Transverse colon (tissue), 4 donors: ENCODE results near the gene SCNN1A.

Experiments used
- EP300 ChIP-seq: sonication (generic); formaldehyde crosslinking; IDR thresholded peaks from one replicate; pipeline ENCODE4 v1.6.1; 2017; ENCODE audit warnings: antibody characterized with exemption, low read depth
- POLR2A ChIP-seq: fragments of 450-650 bp; IDR thresholded peaks from one replicate; pipeline ENCODE4 v1.6.1; 2016; ENCODE audit warnings: antibody characterized with exemption, mild to moderate bottlenecking, moderate library complexity
- POLR2AphosphoS5 ChIP-seq, 3 donors: sonication (generic); formaldehyde crosslinking; IDR thresholded peaks; one replicate each; pipeline ENCODE4 v1.6.1; 2016; ENCODE audit warnings: antibody characterized with exemption in 3 of 3
- TF ChIP-seq, protein P1 (sequence below), 5 experiments: fragments of 200-600 bp in 3 of 5; fragments of 450-650 bp in 2 of 5; sonication (generic) in 3 of 5; IDR thresholded peaks; 1 replicate in 2 of 5; 2 replicates in 3 of 5; pipeline ENCODE4 v1.5.1; 2016 to 2017; ENCODE audit warnings: antibody characterized with exemption in 5 of 5, inconsistent platforms in 3 of 5, mild to moderate bottlenecking in 2 of 5, moderate library complexity in 1 of 5

DNA sequence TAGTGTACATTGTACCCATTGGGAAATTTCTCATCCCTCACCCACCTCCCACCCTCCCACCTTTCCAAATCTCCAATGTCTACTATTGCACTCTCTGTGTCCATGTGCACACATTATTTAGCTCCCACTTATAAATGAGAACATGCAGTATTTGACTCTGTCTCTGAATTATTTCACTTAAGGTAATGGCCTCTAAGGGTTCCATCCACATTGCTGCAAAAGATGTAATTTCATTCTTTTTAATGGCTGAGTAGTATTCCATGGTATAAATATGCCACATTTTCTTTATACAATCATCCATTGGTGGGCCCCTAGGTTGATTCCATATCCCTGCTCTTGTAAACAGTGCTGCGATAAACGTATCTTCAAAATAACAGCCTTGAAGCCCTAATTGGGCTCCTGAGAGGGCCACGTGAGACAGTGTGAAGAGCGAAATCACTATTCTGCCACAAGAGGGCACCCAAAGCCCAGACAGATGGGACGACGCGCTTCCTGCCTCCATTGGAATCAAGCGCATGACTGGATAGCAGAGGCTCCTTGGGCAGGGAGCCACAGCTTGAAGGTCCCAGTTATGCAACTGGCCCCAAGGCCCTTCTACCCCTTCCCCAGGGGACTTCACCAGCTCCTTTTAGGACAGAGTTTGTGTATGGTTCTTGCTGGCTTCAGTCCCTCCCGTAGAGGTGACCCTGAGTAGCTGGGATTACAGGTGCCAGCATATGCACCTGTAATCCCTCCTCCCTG lies 48.1 kb upstream of the SCNN1A start:
- TF ChIP-seq POLR2A: no peak
- TF ChIP-seq, protein P1, sequence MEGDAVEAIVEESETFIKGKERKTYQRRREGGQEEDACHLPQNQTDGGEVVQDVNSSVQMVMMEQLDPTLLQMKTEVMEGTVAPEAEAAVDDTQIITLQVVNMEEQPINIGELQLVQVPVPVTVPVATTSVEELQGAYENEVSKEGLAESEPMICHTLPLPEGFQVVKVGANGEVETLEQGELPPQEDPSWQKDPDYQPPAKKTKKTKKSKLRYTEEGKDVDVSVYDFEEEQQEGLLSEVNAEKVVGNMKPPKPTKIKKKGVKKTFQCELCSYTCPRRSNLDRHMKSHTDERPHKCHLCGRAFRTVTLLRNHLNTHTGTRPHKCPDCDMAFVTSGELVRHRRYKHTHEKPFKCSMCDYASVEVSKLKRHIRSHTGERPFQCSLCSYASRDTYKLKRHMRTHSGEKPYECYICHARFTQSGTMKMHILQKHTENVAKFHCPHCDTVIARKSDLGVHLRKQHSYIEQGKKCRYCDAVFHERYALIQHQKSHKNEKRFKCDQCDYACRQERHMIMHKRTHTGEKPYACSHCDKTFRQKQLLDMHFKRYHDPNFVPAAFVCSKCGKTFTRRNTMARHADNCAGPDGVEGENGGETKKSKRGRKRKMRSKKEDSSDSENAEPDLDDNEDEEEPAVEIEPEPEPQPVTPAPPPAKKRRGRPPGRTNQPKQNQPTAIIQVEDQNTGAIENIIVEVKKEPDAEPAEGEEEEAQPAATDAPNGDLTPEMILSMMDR (IDR thresholded peaks at IDR 0.05): peak; percentile 79 to 97 (median 88)
- TF ChIP-seq EP300: no peak
- peak in 2 of 3 donors; percentile 63 to 70 for TF ChIP-seq POLR2AphosphoS5 (IDR thresholded peaks at IDR 0.05)
